Adrenal gland (tissue), 12 donors: ENCODE measurements around the gene PRSS1. TPM values are rescaled to one million over a fixed set of nuclear protein-coding genes. Genes with fewer than 3 reads are reported as not detected.
A peak's percentile ranks its signal among the peaks of the same experiment; 100 is the strongest.
"Not testable (repeated sequence)": the region's sequence is repeated elsewhere in the genome, so short reads cannot be mapped to it uniquely, and the experiment has no call there.

Experiments
- DNase-seq, 7 donors: peaks; one replicate each; pipeline ENCODE4 v3.0.0-alpha.2; 2019 to 2020
- H3K27ac ChIP-seq, 5 donors: fragments of 200-600 bp; sonication (generic) in 4 of 5; 1 replicate in 3 of 5; 2 replicates in 2 of 5; pipeline versions ENCODE4 v1.5.1 to v1.8.0; 2016 to 2020; ENCODE audit warnings: mild to moderate bottlenecking in 1 of 5
- H3K27me3 ChIP-seq: fragments of 200-600 bp; 2 replicates; pipeline ENCODE4 v1.8.0; 2021
- H3K36me3 ChIP-seq, 2 donors: fragments of 200-600 bp; replicated peaks in 1 of 2; 1 replicate in 1 of 2; 2 replicates in 1 of 2; pipeline versions ENCODE4 v1.5.1 to v1.8.0; 2018 to 2022
- H3K4me1 ChIP-seq, 2 donors: fragments of 200-600 bp; replicated peaks in 1 of 2; 1 replicate in 1 of 2; 2 replicates in 1 of 2; pipeline versions ENCODE4 v1.5.1 to v1.8.0; 2018 to 2021
- H3K4me3 ChIP-seq, 4 donors: fragments of 200-600 bp; sonication (generic) in 3 of 4; one replicate each; pipeline ENCODE4 v1.5.1; 2016 to 2018
- H3K9me3 ChIP-seq, 3 donors: fragments of 200-600 bp; sonication (generic) in 1 of 3; replicated peaks in 1 of 3; 1 replicate in 2 of 3; 2 replicates in 1 of 3; pipeline versions ENCODE4 v1.5.1 to v1.8.0; 2016 to 2021
- CTCF ChIP-seq, 6 experiments: fragments of 450-650 bp in 4 of 6; fragments of 200-600 bp in 2 of 6; sonication (generic) in 1 of 6; IDR thresholded peaks; 1 replicate in 5 of 6; 2 replicates in 1 of 6; pipeline versions ENCODE4 v1.5.1 to v1.8.0; 2016 to 2021; ENCODE audit warnings: antibody characterized with exemption in 6 of 6, mild to moderate bottlenecking in 2 of 6, moderate library complexity in 1 of 6
- POLR2A ChIP-seq, 2 donors: fragments of 450-650 bp; IDR thresholded peaks; one replicate each; pipeline ENCODE4 v1.6.1; 2017; ENCODE audit warnings: antibody characterized with exemption in 2 of 2, mild to moderate bottlenecking in 2 of 2, moderate library complexity in 1 of 2
- WGBS, 4 donors: extraction: QIAGEN DNeasy Blood & Tissue Kit in 2 of 4; methylation state at CpG; one replicate each; pipeline versions ENCODE4 v1.1.5 to v1.1.7; 2013 to 2017; 5-methylcytosine and 5-hydroxymethylcytosine counted together
- intact Hi-C, 2 donors: fragments of 100-400 bp; cut with DNase I; formaldehyde crosslinking; loops; one replicate each; pipeline versions ENCODE4 v1.14.1 to v1.15.0; 2022 to 2023
- polyA plus RNA-seq, 3 donors: library from polyadenylated mRNA; stranded (reverse); fragments of 200-250 nt in 2 of 3; fragments of 350-450 nt in 1 of 3; fragmentation: Illumina TruSeq in 1 of 3; extraction: RNeasy Lipid Tissue Mini Kit (QIAGEN cat#74804) in 1 of 3; gene quantifications; one replicate each; pipeline ENCODE4 v1.2.3, GENCODE V29; 2013 to 2014
- total RNA-seq, 9 donors: library from RNA; depleted of rRNA in 4 of 9; stranded (reverse); fragments of >200 nt in 4 of 9; fragments of 120-200 nt in 1 of 9; fragmentation: NEBNext Ultra II Directional in 1 of 9; extraction: Animal tissue kit (Norgen Biotek cat#: 25700) in 1 of 9; gene quantifications; one replicate each; pipeline versions ENCODE4 v1.1.0 to v1.2.4, GENCODE V29; 2013 to 2023
- donor health status: healthy with polysubstance abuse.
- donor health status: Bipolar disorder and iron deficiency.
- donor health status: DM: yes; HTN: yes; CAD: no.
- donor health status: DM: no; HTN: no; CAD: no.
- donor health status: DM: no; HTN: no; CAD: no.
- donor health status: DM: yes; HTN: yes; CAD: no.

PRSS1 gene
- total and polyA plus RNA-seq, 12 donors, result 3.2 to 15.4 (median 3.3) TPM; not detected in 7

- intact Hi-C loops, result no loop called here
- Histone ChIP-seq H3K4me3 (no peak overlapping the region), H3K36me3 (no peaks in the 10 kb centered on the region), H3K27me3 (no peaks in the 10 kb centered on the region), H3K27ac (no peak overlapping the region), H3K9me3 (no peaks in the 10 kb centered on the region), H3K4me1 (no peaks in the 10 kb centered on the region)
- WGBS, 4 donors, result 71 to 86% (median 79%) methylated on average over 8 to 10 of the region's 10 CpGs
- no peak for DNase-seq
- no peak for TF ChIP-seq POLR2A (IDR thresholded peaks at IDR 0.05)
- TF ChIP-seq CTCF (IDR thresholded peaks at IDR 0.05), result no peak
Observed at GRCh38 chr7:142754681-142755575, 5.7 kb downstream of the PRSS1 start.

- H3K4me1 ChIP-seq, H3K27ac ChIP-seq, H3K9me3 ChIP-seq, H3K36me3 ChIP-seq, H3K27me3 ChIP-seq, H3K4me3 ChIP-seq, DNase-seq, intact Hi-C loops: not testable (repeated sequence)
- WGBS, 4 donors, result 52 to 86% (median 78%) methylated on average over 1 to 3 of the region's 3 CpGs
Observed at GRCh38 chr7:142758312-142758711, 9.0 kb downstream of the PRSS1 start.

- TF ChIP-seq POLR2A (IDR thresholded peaks at IDR 0.05), result no peak
- no peak for TF ChIP-seq CTCF (IDR thresholded peaks at IDR 0.05)
- intact Hi-C loops, result no loop called here
- no peak overlapping the region for H3K4me3 ChIP-seq
- H3K27ac ChIP-seq, result no peak overlapping the region
- DNase-seq, result no peak
- H3K36me3 ChIP-seq, result no peaks in the 10 kb centered on the region
- 86 to 93% (median 88%) methylated on average over 1 of the region's 1 CpG for WGBS, 4 donors
- no peaks in the 10 kb centered on the region for H3K4me1 ChIP-seq
- no peaks in the 10 kb centered on the region for H3K9me3 ChIP-seq
- H3K27me3 ChIP-seq, result no peaks in the 10 kb centered on the region
Observed at GRCh38 chr7:142759433-142759832, 10.2 kb downstream of the PRSS1 start.

GRCh38 chr7:142760071-142760642 is 10.9 kb downstream of the PRSS1 start:
- Histone ChIP-seq H3K27ac (no peak overlapping the region), H3K9me3 (no peaks in the 10 kb centered on the region), H3K27me3 (no peaks in the 10 kb centered on the region), H3K36me3 (no peaks in the 10 kb centered on the region), H3K4me1 (no peaks in the 10 kb centered on the region), H3K4me3 (no peak overlapping the region)
- WGBS, 4 donors, result 64 to 86% (median 84%) methylated on average over 5 of the region's 5 CpGs
- intact Hi-C loops, result no loop called here
- DNase-seq, result peak in 1 of 7 donors; percentile 29
- TF ChIP-seq CTCF (IDR thresholded peaks at IDR 0.05) (no peak), POLR2A (IDR thresholded peaks at IDR 0.05) (no peak)

- 71 to 80% (median 71%) methylated on average over 2 of the region's 2 CpGs for WGBS, 4 donors
- intact Hi-C loops, H3K4me1 ChIP-seq, DNase-seq, H3K27ac ChIP-seq, H3K9me3 ChIP-seq, H3K36me3 ChIP-seq, H3K27me3 ChIP-seq, H3K4me3 ChIP-seq: not testable (repeated sequence)
Observed at GRCh38 chr7:142761606-142762005, 12.3 kb downstream of the PRSS1 start.
